H1 (cell line): ENCODE data around the gene IMP3. TPM values are rescaled to one million over a fixed set of nuclear protein-coding genes. Genes with fewer than 3 reads are reported as not detected.

Experiments used
- CTCF ChIA-PET: fragments of 300-600 bp; sonication (Branson Sonifier 250); formaldehyde crosslinking; loops from one replicate; lab custom pipeline; 2021; ENCODE audit not compliant: partially characterized antibody; lab: Charles Lee
- POLR2A ChIA-PET: fragments of 300-600 bp; sonication (Branson Sonifier 250); formaldehyde crosslinking; loops from one replicate; lab custom pipeline; 2021; ENCODE audit warnings: inconsistent platforms; ENCODE audit not compliant: partially characterized antibody; lab: Charles Lee
- DNase-seq, 2 experiments: peaks; one replicate each; pipeline versions ENCODE4 v3.0.0 to v3.0.0-alpha.2; 2010 to 2022; ENCODE audit warnings: low spot score in 2 of 2, low read depth in 1 of 2, mixed read lengths in 1 of 2
- FAIRE-seq: peaks from 2 replicates; lab custom pipeline; 2011; peaks lifted over from hg19 to GRCh38; lab: Jason Lieb, UNC
- H2AFZ ChIP-seq: 2 replicates; pipeline ENCODE4 v1.8.1; 2012; ENCODE audit warnings: low read length, inconsistent platforms
- H2AK5ac ChIP-seq: 2 replicates; pipeline ENCODE4 v1.6.1; 2013; ENCODE audit warnings: low read depth, low read length
- H2BK120ac ChIP-seq: replicated peaks from 2 replicates; pipeline ENCODE3; 2013; ENCODE audit warnings: low read depth, low read length, inconsistent platforms
- H2BK12ac ChIP-seq: 2 replicates; pipeline ENCODE4 v1.6.1; 2013; ENCODE audit warnings: low read depth, low read length
- H2BK15ac ChIP-seq: 2 replicates; pipeline ENCODE4 v1.6.1; 2013; ENCODE audit warnings: low read length
- H2BK20ac ChIP-seq: 2 replicates; pipeline ENCODE4 v1.6.1; 2013; ENCODE audit warnings: low read length
- H2BK5ac ChIP-seq: 2 replicates; pipeline ENCODE4 v1.6.1; 2013; ENCODE audit warnings: low read depth, low read length
- H3K14ac ChIP-seq: 2 replicates; pipeline ENCODE4 v1.6.1; 2013; ENCODE audit warnings: inconsistent platforms; ENCODE audit not compliant: insufficient read length
- H3K18ac ChIP-seq: 2 replicates; pipeline ENCODE4 v1.6.1; 2013; ENCODE audit warnings: low read length; ENCODE audit errors: extremely low read depth
- H3K23ac ChIP-seq: 2 replicates; pipeline ENCODE4 v1.6.1; 2013; ENCODE audit warnings: inconsistent platforms; ENCODE audit not compliant: insufficient read length
- H3K23me2 ChIP-seq: 2 replicates; pipeline ENCODE4 v1.6.1; 2013; ENCODE audit warnings: low read depth, low read length
- H3K27ac ChIP-seq: 2 replicates; pipeline ENCODE4 v1.6.1; 2011; ENCODE audit warnings: low read depth, low read length, inconsistent platforms
- H3K27me3 ChIP-seq, 4 experiments: replicated peaks in 1 of 4; 1 replicate in 1 of 4; 2 replicates in 3 of 4; pipeline versions ENCODE4 v1.6.1 to v1.8.1; 2011 to 2013; ENCODE audit warnings: low read length in 3 of 4, mild to moderate bottlenecking in 3 of 4, inconsistent platforms in 2 of 4, mixed read lengths in 2 of 4, moderate library complexity in 1 of 4; ENCODE audit not compliant: control insufficient read depth in 3 of 4, insufficient read depth in 3 of 4; ENCODE audit errors: extremely low read depth in 1 of 4
- H3K36me3 ChIP-seq, 4 experiments: 2 replicates each; pipeline versions ENCODE4 v1.6.1 to v1.8.1; 2011 to 2013; ENCODE audit warnings: mild to moderate bottlenecking in 4 of 4, low read length in 3 of 4, moderate library complexity in 2 of 4, control low read depth in 1 of 4, inconsistent platforms in 1 of 4; ENCODE audit not compliant: insufficient read depth in 4 of 4, control insufficient read depth in 2 of 4
- H3K4ac ChIP-seq: replicated peaks from 2 replicates; pipeline ENCODE3; 2013; ENCODE audit warnings: low read length, low read depth, mixed read lengths, inconsistent platforms; ENCODE audit not compliant: insufficient read length
- H3K4me1 ChIP-seq, 4 experiments: replicated peaks in 1 of 4; 1 replicate in 1 of 4; 2 replicates in 3 of 4; pipeline versions ENCODE4 v1.6.1 to v1.8.1; 2011 to 2013; ENCODE audit warnings: low read length in 3 of 4, inconsistent platforms in 2 of 4, mixed read lengths in 1 of 4; ENCODE audit not compliant: insufficient read depth in 4 of 4, control insufficient read depth in 3 of 4
- H3K4me2 ChIP-seq, 2 experiments: 2 replicates each; pipeline versions ENCODE4 v1.6.1 to v1.8.1; 2011 to 2013; ENCODE audit warnings: low read depth in 2 of 2, low read length in 2 of 2, control low read depth in 1 of 2, inconsistent platforms in 1 of 2, mild to moderate bottlenecking in 1 of 2; ENCODE audit not compliant: insufficient read depth in 1 of 2
- H3K4me3 ChIP-seq, 4 experiments: fragments of 200-600, 300-600 bp in 1 of 4; sonication (generic), shearing (Covaris generic), sonication (Bioruptor Twin) in 1 of 4; 2 replicates each; pipeline versions ENCODE4 v1.5.1 to v1.8.1; 2011 to 2016; ENCODE audit warnings: low read length in 4 of 4, low read depth in 3 of 4, control low read depth in 2 of 4, inconsistent platforms in 2 of 4, mild to moderate bottlenecking in 2 of 4, mixed read lengths in 1 of 4, moderate library complexity in 1 of 4; ENCODE audit not compliant: insufficient read depth in 2 of 4; ENCODE audit errors: extremely low read depth in 1 of 4
- H3K56ac ChIP-seq: replicated peaks from 2 replicates; pipeline ENCODE3; 2013; ENCODE audit warnings: low read depth, mild to moderate bottlenecking, mixed read lengths, low read length, inconsistent platforms; ENCODE audit not compliant: insufficient read length
- H3K79me1 ChIP-seq: 2 replicates; pipeline ENCODE4 v1.6.1; 2013; ENCODE audit warnings: low read depth, low read length, control low read depth
- H3K79me2 ChIP-seq, 2 experiments: 2 replicates each; pipeline versions ENCODE4 v1.6.1 to v1.8.1; 2012 to 2013; ENCODE audit warnings: low read length in 2 of 2, mild to moderate bottlenecking in 2 of 2, inconsistent platforms in 1 of 2; ENCODE audit not compliant: insufficient read depth in 2 of 2, control insufficient read depth in 1 of 2
- H3K9ac ChIP-seq, 4 experiments: replicated peaks in 1 of 4; 1 replicate in 1 of 4; 2 replicates in 3 of 4; pipeline versions ENCODE4 v1.6.1 to v1.8.1; 2011 to 2013; ENCODE audit warnings: low read depth in 3 of 4, low read length in 3 of 4, control low read depth in 2 of 4, mild to moderate bottlenecking in 2 of 4, moderate library complexity in 2 of 4, inconsistent platforms in 1 of 4; ENCODE audit errors: extremely low read depth in 1 of 4
- H3K9me3 ChIP-seq, 2 experiments: 2 replicates each; pipeline versions ENCODE4 v1.6.1 to v1.8.1; 2012 to 2013; ENCODE audit warnings: mild to moderate bottlenecking in 2 of 2, moderate library complexity in 2 of 2, control low read depth in 1 of 2, inconsistent platforms in 1 of 2, low read depth in 1 of 2, low read length in 1 of 2, mixed read lengths in 1 of 2; ENCODE audit not compliant: insufficient read depth in 2 of 2
- H4K20me1 ChIP-seq, 2 experiments: replicated peaks in 1 of 2; 2 replicates each; pipeline versions ENCODE3 to v1.8.1; 2011 to 2013; ENCODE audit warnings: inconsistent platforms in 2 of 2, low read length in 2 of 2, mild to moderate bottlenecking in 1 of 2; ENCODE audit not compliant: insufficient read depth in 2 of 2, control insufficient read depth in 1 of 2
- H4K5ac ChIP-seq: 2 replicates; pipeline ENCODE4 v1.6.1; 2013; ENCODE audit warnings: low read length, low read depth, mixed read lengths, inconsistent platforms; ENCODE audit not compliant: insufficient read length
- H4K8ac ChIP-seq: 2 replicates; pipeline ENCODE4 v1.8.0; 2013; ENCODE audit warnings: mild to moderate bottlenecking, moderate library complexity, low read length, inconsistent platforms; ENCODE audit not compliant: insufficient read depth; ENCODE audit errors: extremely low read depth
- H4K91ac ChIP-seq: replicated peaks from 2 replicates; pipeline ENCODE3; 2013; ENCODE audit warnings: low read length, mixed read lengths, inconsistent platforms; ENCODE audit not compliant: insufficient read length
- CEBPB ChIP-seq: IDR thresholded peaks from 2 replicates; pipeline ENCODE4 v1.6.1; 2012; ENCODE audit warnings: low read depth, low read length
- CTBP2 ChIP-seq: IDR thresholded peaks from 2 replicates; pipeline ENCODE4 v1.7.0; 2011; ENCODE audit warnings: borderline replicate concordance, mild to moderate bottlenecking, moderate library complexity, mixed read lengths, low read length; ENCODE audit not compliant: insufficient read depth, insufficient read length
- EP300 ChIP-seq, 2 experiments: IDR thresholded peaks; 1 replicate in 1 of 2; 2 replicates in 1 of 2; pipeline ENCODE4 v1.6.1; 2011 to 2012; ENCODE audit warnings: low read depth in 2 of 2, low read length in 2 of 2, mild to moderate bottlenecking in 2 of 2, borderline replicate concordance in 1 of 2, inconsistent platforms in 1 of 2, moderate library complexity in 1 of 2
- JUN ChIP-seq: IDR thresholded peaks from 2 replicates; pipeline ENCODE4 v1.6.1; 2011; ENCODE audit warnings: low read depth, mild to moderate bottlenecking, improper control_type of control experiment, low read length
- MAX ChIP-seq: IDR thresholded peaks from 2 replicates; pipeline ENCODE4 v1.6.1; 2012; ENCODE audit warnings: inconsistent platforms
- RAD21 ChIP-seq, 2 experiments: IDR thresholded peaks in 1 of 2; conservative IDR thresholded peaks in 1 of 2; 2 replicates each; pipeline ENCODE4 v1.6.1; 2011; ENCODE audit warnings: low read depth in 2 of 2, low read length in 2 of 2, improper control_type of control experiment in 1 of 2, inconsistent platforms in 1 of 2, mild to moderate bottlenecking in 1 of 2, moderate library complexity in 1 of 2
- SIN3A ChIP-seq, 2 experiments: IDR thresholded peaks in 1 of 2; conservative IDR thresholded peaks in 1 of 2; 2 replicates each; pipeline ENCODE4 v1.6.1; 2011 to 2012; ENCODE audit warnings: low read length in 2 of 2, improper control_type of control experiment in 1 of 2, low read depth in 1 of 2, mild to moderate bottlenecking in 1 of 2
- SUZ12 ChIP-seq: fragments of 200-600 bp; sonication (generic); IDR thresholded peaks from 2 replicates; pipeline ENCODE4 v1.6.1; 2012; ENCODE audit warnings: mild to moderate bottlenecking, inconsistent platforms, low read length, moderate library complexity, mixed read lengths
- ZNF274 ChIP-seq: IDR thresholded peaks from 2 replicates; pipeline ENCODE4 v1.7.0; 2012; ENCODE audit warnings: low read length, borderline replicate concordance; ENCODE audit errors: extremely low read depth
- whole genome bisulfite sequencing, 2 experiments: shearing (Covaris generic) in 1 of 2; methylation state at CpG; one replicate each; pipeline versions ENCODE4 v1.1.6 to v1.1.7; 2013 to 2015; ENCODE audit warnings: low lambda C conversion rate in 2 of 2, mixed read lengths in 2 of 2, inconsistent platforms in 1 of 2, low coverage in 1 of 2, missing lambda C conversion rate in 1 of 2; ENCODE audit not compliant: insufficient replicate concordance in 2 of 2, insufficient coverage in 1 of 2, insufficient read length in 1 of 2; ENCODE audit errors: extremely low coverage in 1 of 2, missing lambda C conversion rate in 1 of 2; 5-methylcytosine and 5-hydroxymethylcytosine counted together
- polyA plus RNA-seq, 7 experiments: library from polyadenylated mRNA; depleted of rRNA in 3 of 7; stranded (reverse) in 5 of 7; unstranded in 2 of 7; fragments of >200 nt in 5 of 7; fragments of 200-250 nt in 2 of 7; gene quantifications; 1 replicate in 5 of 7; 2 replicates in 1 of 7; 4 replicates in 1 of 7; pipeline versions ENCODE4 v1.2.1 to v1.2.3, GENCODE V29; 2011 to 2013; ENCODE audit warnings: missing spikeins in 2 of 7, mixed read lengths in 2 of 7
- total RNA-seq: library from RNA; stranded (reverse); fragmentation: NEBNext Ultra II Directional; extraction: Animal tissue kit (Norgen Biotek cat#: 25700); gene quantifications from 2 replicates; pipeline ENCODE4 v1.2.1, GENCODE V29; 2021
- TF ChIP-seq, protein P1 (sequence below): IDR thresholded peaks from 2 replicates; pipeline ENCODE4 v1.6.1; 2011; ENCODE audit warnings: low read length, improper control_type of control experiment

IMP3 gene
- total and polyA plus RNA-seq, 2 of the 8 experiments (the other 6 are each of a cell fraction or from before 2014, with no cell fraction given): 114 to 273 TPM

GRCh38 chr15:75656813-75657212 is 16.8 kb upstream of the IMP3 start:
- FAIRE-seq (no peak), DNase-seq (no peak)
- Histone ChIP-seq H2AFZ (no peak overlapping the region), H4K91ac (no peak overlapping the region), H3K23me2 (no peaks in the 10 kb centered on the region), H3K79me2 (peaks cover 0 to 36% of the 10 kb centered on the region in 2 experiments; a peak in 1 of 4 replicates), H3K14ac (no peak overlapping the region), H3K23ac (no peak overlapping the region), H2BK12ac (no peak overlapping the region), H2BK5ac (peak overlapping the region; percentile 39; the same call in 1 of the 2 replicates), H3K4ac (no peak overlapping the region), H4K20me1 (peaks cover 9 to 29% of the 10 kb centered on the region in 2 experiments), H2BK20ac (no peak overlapping the region), H3K79me1 (peaks cover 9% of the 10 kb centered on the region), H3K27ac (no peak overlapping the region), H3K36me3 (0 out of 8 replicates have a peak, but pooled peaks cover 0 to 4% (median 0%) of the 10 kb centered on the region in 4 experiments), H3K18ac (no peak overlapping the region), H3K9me3 (no peaks in the 10 kb centered on the region), H2BK15ac (no peak overlapping the region), H3K9ac (no peak overlapping the region), H2AK5ac (no peak overlapping the region), H3K4me1 (peaks cover 0 to 14% (median 6%) of the 10 kb centered on the region in 4 experiments; a peak in 6 of 7 replicates), H4K8ac (no peak overlapping the region), H3K27me3 (no peaks in the 10 kb centered on the region), H3K4me3 (no peak overlapping the region), H4K5ac (no peak overlapping the region), H2BK120ac (no peak overlapping the region), H3K56ac (no peak overlapping the region), H3K4me2 (no peak overlapping the region)
- ChIA-PET POLR2A (interaction anchor here (1.6 kb wide), 1 partner anchor 16 kb away, joined by 3 read pairs; no protein-coding TSS in a partner anchor), CTCF (interaction anchor here (1.1 kb wide), 2 partner anchors 28 to 29 kb away, joined by 3 read pairs; no protein-coding TSS in a partner anchor)
- WGBS, 2 experiments: 91% methylated on average over 22 of the region's 22 CpGs; no CpG with 5 or more reads in 1 of the 2 experiments
- TF ChIP-seq SIN3A (conservative IDR thresholded peaks at IDR 0.05 in 1 of 2, IDR thresholded peaks at IDR 0.05 in 1 of 2; ENCODE audit: low read depth in 1 of 2, low read length in 2 of 2) (no peak), CTBP2 (no peak), RAD21 (IDR thresholded peaks at IDR 0.05 in 1 of 2, conservative IDR thresholded peaks at IDR 0.05 in 1 of 2; ENCODE audit: low read depth in 2 of 2, low read length in 2 of 2) (no peak), JUN (no peak), EP300 (IDR thresholded peaks at IDR 0.05; ENCODE audit: borderline replicate concordance in 1 of 2, low read depth in 2 of 2, low read length in 2 of 2) (no peak), MAX (no peak), ZNF274 (no peak), SUZ12 (no peak), CEBPB (no peak)
- TF ChIP-seq, protein P1, sequence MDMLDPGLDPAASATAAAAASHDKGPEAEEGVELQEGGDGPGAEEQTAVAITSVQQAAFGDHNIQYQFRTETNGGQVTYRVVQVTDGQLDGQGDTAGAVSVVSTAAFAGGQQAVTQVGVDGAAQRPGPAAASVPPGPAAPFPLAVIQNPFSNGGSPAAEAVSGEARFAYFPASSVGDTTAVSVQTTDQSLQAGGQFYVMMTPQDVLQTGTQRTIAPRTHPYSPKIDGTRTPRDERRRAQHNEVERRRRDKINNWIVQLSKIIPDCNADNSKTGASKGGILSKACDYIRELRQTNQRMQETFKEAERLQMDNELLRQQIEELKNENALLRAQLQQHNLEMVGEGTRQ: no peak
